CD14-positive monocyte (primary cell): Measurements from ENCODE around the gene UBE2G2. TPM values are rescaled to one million over a fixed set of nuclear protein-coding genes. Genes with fewer than 3 reads are reported as not detected.
A peak's percentile ranks its signal among the peaks of the same experiment; 100 is the strongest.

Experiments used
- DNase-seq, 3 donors: peaks; one replicate each; pipeline ENCODE4 v3.0.0-alpha.2; 2011 to 2022
- H2AFZ ChIP-seq: 2 replicates; pipeline ENCODE4 v1.6.0; 2012; ENCODE audit warnings: mild to moderate bottlenecking, low read depth, low read length, inconsistent platforms; ENCODE audit not compliant: insufficient read depth, poor library complexity, severe bottlenecking
- H3K27ac ChIP-seq, 2 donors: 1 replicate in 1 of 2; 2 replicates in 1 of 2; pipeline ENCODE4 v1.5.1; 2012 to 2013; ENCODE audit warnings: low read length in 2 of 2, control low read depth in 1 of 2, inconsistent platforms in 1 of 2, low read depth in 1 of 2, mild to moderate bottlenecking in 1 of 2
- H3K27me3 ChIP-seq, 2 donors: one replicate each; pipeline versions ENCODE4 v1.6.0 to v1.6.1; 2011 to 2013; ENCODE audit warnings: low read length in 2 of 2; ENCODE audit not compliant: control insufficient read depth in 2 of 2, insufficient read depth in 2 of 2
- H3K36me3 ChIP-seq, 2 donors: replicated peaks in 1 of 2; 1 replicate in 1 of 2; 2 replicates in 1 of 2; pipeline versions ENCODE4 v1.5.1 to v1.6.1; 2012 to 2013; ENCODE audit warnings: low read length in 2 of 2, control low read depth in 1 of 2, inconsistent platforms in 1 of 2, mild to moderate bottlenecking in 1 of 2; ENCODE audit not compliant: insufficient read depth in 2 of 2, control insufficient read depth in 1 of 2
- H3K4me1 ChIP-seq, 2 donors: 1 replicate in 1 of 2; 2 replicates in 1 of 2; pipeline versions ENCODE4 v1.5.1 to v1.6.1; 2012 to 2013; ENCODE audit warnings: low read length in 2 of 2, control low read depth in 1 of 2, inconsistent platforms in 1 of 2, mild to moderate bottlenecking in 1 of 2, moderate library complexity in 1 of 2; ENCODE audit not compliant: insufficient read depth in 2 of 2, control insufficient read depth in 1 of 2
- H3K4me2 ChIP-seq: replicated peaks from 2 replicates; pipeline ENCODE3; 2012; ENCODE audit warnings: low read length, moderate library complexity, mild to moderate bottlenecking; ENCODE audit not compliant: poor library complexity, severe bottlenecking; ENCODE audit errors: extremely low read depth
- H3K4me3 ChIP-seq, 3 experiments: fragments of 200-600 bp in 1 of 3; sonication (generic) in 1 of 3; replicated peaks in 1 of 3; 1 replicate in 2 of 3; 2 replicates in 1 of 3; pipeline ENCODE4 v1.5.1; 2011 to 2013; ENCODE audit warnings: low read length in 3 of 3, mild to moderate bottlenecking in 3 of 3, control low read depth in 2 of 3, low read depth in 2 of 3, inconsistent platforms in 1 of 3, moderate library complexity in 1 of 3
- H3K79me2 ChIP-seq: 2 replicates; pipeline ENCODE4 v1.6.0; 2012; ENCODE audit warnings: mild to moderate bottlenecking, control low read depth, inconsistent platforms, low read length, moderate library complexity; ENCODE audit not compliant: insufficient read depth
- H3K9ac ChIP-seq: 2 replicates; pipeline ENCODE4 v1.6.0; 2017; ENCODE audit warnings: low read length, mild to moderate bottlenecking; ENCODE audit not compliant: insufficient read depth, poor library complexity, severe bottlenecking
- H3K9me3 ChIP-seq, 2 donors: replicated peaks in 1 of 2; 1 replicate in 1 of 2; 2 replicates in 1 of 2; pipeline versions ENCODE4 v1.5.1 to v1.6.1; 2012 to 2013; ENCODE audit warnings: low read length in 2 of 2, control low read depth in 1 of 2; ENCODE audit not compliant: control insufficient read depth in 1 of 2, insufficient read depth in 1 of 2
- H4K20me1 ChIP-seq: 2 replicates; pipeline ENCODE4 v1.6.0; 2012; ENCODE audit warnings: mild to moderate bottlenecking, low read length, control low read depth, moderate library complexity; ENCODE audit not compliant: insufficient read depth
- H3K27ac Mint-ChIP-seq, 7 donors: one replicate each; pipeline ENCODE4 v1.8.0; 2020; ENCODE audit warnings: mild to moderate bottlenecking in 7 of 7, mixed read lengths in 7 of 7, moderate library complexity in 6 of 7, inconsistent platforms in 2 of 7
- H3K27me3 Mint-ChIP-seq, 3 donors: one replicate each; pipeline ENCODE4 v1.8.0; 2021 to 2022; ENCODE audit warnings: low read depth in 3 of 3, mild to moderate bottlenecking in 3 of 3, mixed read lengths in 3 of 3, moderate library complexity in 3 of 3, inconsistent platforms in 1 of 3
- H3K36me3 Mint-ChIP-seq, 2 donors: one replicate each; pipeline ENCODE4 v1.8.0; 2020; ENCODE audit warnings: mixed read lengths in 2 of 2, inconsistent platforms in 1 of 2, mild to moderate bottlenecking in 1 of 2
- H3K4me1 Mint-ChIP-seq: one replicate; pipeline ENCODE4 v1.8.0; 2020; ENCODE audit warnings: mild to moderate bottlenecking, mixed read lengths
- H3K4me3 Mint-ChIP-seq, 2 donors: one replicate each; pipeline ENCODE4 v1.8.0; 2020; ENCODE audit warnings: mild to moderate bottlenecking in 2 of 2, mixed read lengths in 2 of 2, moderate library complexity in 1 of 2
- H3K9me3 Mint-ChIP-seq, 7 donors: one replicate each; pipeline ENCODE4 v1.8.0; 2020 to 2022; ENCODE audit warnings: mixed read lengths in 7 of 7, mild to moderate bottlenecking in 6 of 7, moderate library complexity in 6 of 7, inconsistent platforms in 2 of 7
- WGBS: methylation state at CpG from one replicate; pipeline ENCODE4 v1.1.5; 2013; ENCODE audit warnings: missing lambda C conversion rate; ENCODE audit not compliant: insufficient coverage; 5-methylcytosine and 5-hydroxymethylcytosine counted together
- intact Hi-C, 2 donors: fragments of 100-400 bp; cut with micrococcal nuclease; formaldehyde crosslinking; loops; one replicate each; pipeline versions ENCODE4 v1.15.0 to v1.15.1; 2023
- polyA plus RNA-seq, 3 donors: library from polyadenylated mRNA; depleted of rRNA in 1 of 3; unstranded in 2 of 3; stranded (reverse) in 1 of 3; fragments of 300-500 nt in 2 of 3; fragments of >200 nt in 1 of 3; fragmentation: Illumina TruSeq in 2 of 3; gene quantifications; 1 replicate in 2 of 3; 2 replicates in 1 of 3; pipeline ENCODE4 v1.2.3, GENCODE V29; 2012 to 2021
- TF ChIP-seq, protein P1 (sequence below): fragments of 200-600 bp; IDR thresholded peaks from one replicate; pipeline ENCODE4 v1.8.0; 2022; ENCODE audit warnings: antibody characterized with exemption, mild to moderate bottlenecking

Gene UBE2G2
- polyA plus RNA-seq, 3 donors = 22.5 to 123 (median 31.0) TPM

- Mint-ChIP-seq H3K36me3 (peaks cover 1 to 6% of the 10 kb centered on the region in 2 donors), H3K27ac (peak overlapping the region in 1 of 7 donors; percentile 8), H3K4me1 (peaks cover 6% of the 10 kb centered on the region), H3K4me3 (no peak overlapping the region), H3K27me3 (peaks cover 5 to 10% (median 8%) of the 10 kb centered on the region in 3 donors), H3K9me3 (peaks cover 30 to 65% (median 60%) of the 10 kb centered on the region in 7 donors)
- H3K4me2 ChIP-seq = no peak overlapping the region
- DNase-seq = no peak
- no peak overlapping the region for H2AFZ ChIP-seq
- peaks cover 35 to 52% of the 10 kb centered on the region in 2 donors for H3K9me3 ChIP-seq
- TF ChIP-seq, protein P1, sequence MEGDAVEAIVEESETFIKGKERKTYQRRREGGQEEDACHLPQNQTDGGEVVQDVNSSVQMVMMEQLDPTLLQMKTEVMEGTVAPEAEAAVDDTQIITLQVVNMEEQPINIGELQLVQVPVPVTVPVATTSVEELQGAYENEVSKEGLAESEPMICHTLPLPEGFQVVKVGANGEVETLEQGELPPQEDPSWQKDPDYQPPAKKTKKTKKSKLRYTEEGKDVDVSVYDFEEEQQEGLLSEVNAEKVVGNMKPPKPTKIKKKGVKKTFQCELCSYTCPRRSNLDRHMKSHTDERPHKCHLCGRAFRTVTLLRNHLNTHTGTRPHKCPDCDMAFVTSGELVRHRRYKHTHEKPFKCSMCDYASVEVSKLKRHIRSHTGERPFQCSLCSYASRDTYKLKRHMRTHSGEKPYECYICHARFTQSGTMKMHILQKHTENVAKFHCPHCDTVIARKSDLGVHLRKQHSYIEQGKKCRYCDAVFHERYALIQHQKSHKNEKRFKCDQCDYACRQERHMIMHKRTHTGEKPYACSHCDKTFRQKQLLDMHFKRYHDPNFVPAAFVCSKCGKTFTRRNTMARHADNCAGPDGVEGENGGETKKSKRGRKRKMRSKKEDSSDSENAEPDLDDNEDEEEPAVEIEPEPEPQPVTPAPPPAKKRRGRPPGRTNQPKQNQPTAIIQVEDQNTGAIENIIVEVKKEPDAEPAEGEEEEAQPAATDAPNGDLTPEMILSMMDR = no peak
- intact Hi-C loops = loop anchor here in 1 of 2 donors (5.0 kb wide), 1 partner anchor 35 kb away; no protein-coding TSS in a partner anchor
- WGBS = no CpG with 5 or more reads among the region's 5 CpGs
- H3K36me3 ChIP-seq = no peaks in the 10 kb centered on the region
- H3K4me1 ChIP-seq = peaks cover 6 to 7% of the 10 kb centered on the region in 2 donors
- no peaks in the 10 kb centered on the region for H4K20me1 ChIP-seq
- no peak overlapping the region for H3K4me3 ChIP-seq
- no peak overlapping the region for H3K27ac ChIP-seq
- no peaks in the 10 kb centered on the region for H3K79me2 ChIP-seq
- H3K9ac ChIP-seq = no peak overlapping the region
- H3K27me3 ChIP-seq = no peaks in the 10 kb centered on the region
Observed at GRCh38 chr21:44822484-44823178, 21.0 kb upstream of the UBE2G2 start.

GRCh38 chr21:44820851-44821250, 19.2 kb upstream of the UBE2G2 start:
- H3K4me3 Mint-ChIP-seq = no peak overlapping the region
- H3K36me3 Mint-ChIP-seq = peaks cover 0 to 7% of the 10 kb centered on the region in 2 donors
- intact Hi-C loops = loop anchor here in 1 of 2 donors (5.0 kb wide), 1 partner anchor 36 kb away; no protein-coding TSS in a partner anchor
- no CpG with 5 or more reads among the region's 3 CpGs for WGBS
- Histone ChIP-seq H3K27me3 (no peaks in the 10 kb centered on the region), H3K36me3 (no peaks in the 10 kb centered on the region), H3K4me1 (peaks cover 11 to 20% of the 10 kb centered on the region in 2 donors), H3K4me3 (no peak overlapping the region), H3K9me3 (peaks cover 29 to 44% of the 10 kb centered on the region in 2 donors), H4K20me1 (peaks cover 17% of the 10 kb centered on the region), H3K27ac (no peak overlapping the region), H3K4me2 (no peak overlapping the region), H2AFZ (no peak overlapping the region), H3K9ac (no peak overlapping the region), H3K79me2 (peaks cover 17% of the 10 kb centered on the region)
- H3K27me3 Mint-ChIP-seq = peaks cover 3 to 6% (median 3%) of the 10 kb centered on the region in 3 donors
- H3K4me1 Mint-ChIP-seq = peaks cover 18% of the 10 kb centered on the region
- TF ChIP-seq, protein P1 = no peak
- H3K27ac Mint-ChIP-seq = no peak overlapping the region
- H3K9me3 Mint-ChIP-seq = peaks cover 21 to 54% (median 49%) of the 10 kb centered on the region in 7 donors
- no peak for DNase-seq
